HG03064 (cell line): ENCODE results near the gene ZMAT5.

Experiments
- ATAC-seq: cut with Tn5 transposase; IDR thresholded peaks from one replicate; pipeline ENCODE4 v1.9.1; 2021; ENCODE audit warnings: low read depth; ENCODE audit not compliant: unreplicated experiment

Gene ZMAT5

DNA sequence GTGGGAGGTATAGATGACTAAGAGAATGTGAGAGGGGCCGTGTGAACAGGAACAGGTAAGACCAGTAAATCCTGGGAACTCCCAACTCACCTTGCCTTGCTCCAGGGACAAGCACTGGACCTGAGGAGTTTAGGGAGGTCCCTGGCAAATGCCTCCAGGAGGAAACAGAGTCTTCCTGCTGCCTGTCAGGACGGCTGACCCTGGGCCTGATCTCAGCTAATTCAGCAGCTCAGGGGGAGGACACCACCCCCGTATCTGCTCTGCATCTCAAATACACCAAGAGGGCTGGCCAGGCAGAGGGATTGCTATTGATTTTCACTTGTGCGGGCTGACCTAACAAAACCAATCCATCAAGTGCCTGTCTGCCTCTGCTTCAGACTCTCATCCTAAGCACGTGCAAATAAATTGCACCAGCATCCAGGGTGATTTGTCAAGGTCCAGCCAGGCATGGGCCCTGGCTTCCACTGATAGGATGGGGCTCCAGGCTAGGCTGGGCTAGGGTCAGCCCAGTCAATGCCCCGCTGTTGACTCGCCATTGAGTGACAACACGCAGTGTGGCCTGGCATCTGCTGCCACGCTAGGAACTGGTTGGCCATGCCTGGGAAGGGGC, 20.7 kb upstream of the ZMAT5 start:
- no peak for ATAC-seq

DNA sequence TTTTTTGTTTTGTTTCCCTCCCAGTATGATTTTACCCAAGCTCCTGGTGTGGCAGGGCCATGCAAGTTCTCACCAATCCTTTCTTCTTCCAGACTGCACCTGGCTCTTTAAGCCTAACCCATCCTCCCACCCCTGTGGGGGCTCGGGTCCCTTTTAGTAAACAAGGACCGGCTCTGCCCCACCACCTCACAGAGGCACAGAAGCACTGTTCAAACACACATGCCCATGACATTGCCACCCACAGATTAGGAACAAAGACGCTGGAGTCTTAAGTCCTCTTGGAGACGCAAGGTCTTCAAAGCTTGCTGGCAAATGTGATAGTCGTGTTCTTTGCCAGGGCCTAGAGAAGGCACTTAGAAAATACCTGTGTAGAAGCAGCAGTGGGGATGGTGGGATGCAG, 19.2 kb upstream of the ZMAT5 start:
- no peak for ATAC-seq

DNA sequence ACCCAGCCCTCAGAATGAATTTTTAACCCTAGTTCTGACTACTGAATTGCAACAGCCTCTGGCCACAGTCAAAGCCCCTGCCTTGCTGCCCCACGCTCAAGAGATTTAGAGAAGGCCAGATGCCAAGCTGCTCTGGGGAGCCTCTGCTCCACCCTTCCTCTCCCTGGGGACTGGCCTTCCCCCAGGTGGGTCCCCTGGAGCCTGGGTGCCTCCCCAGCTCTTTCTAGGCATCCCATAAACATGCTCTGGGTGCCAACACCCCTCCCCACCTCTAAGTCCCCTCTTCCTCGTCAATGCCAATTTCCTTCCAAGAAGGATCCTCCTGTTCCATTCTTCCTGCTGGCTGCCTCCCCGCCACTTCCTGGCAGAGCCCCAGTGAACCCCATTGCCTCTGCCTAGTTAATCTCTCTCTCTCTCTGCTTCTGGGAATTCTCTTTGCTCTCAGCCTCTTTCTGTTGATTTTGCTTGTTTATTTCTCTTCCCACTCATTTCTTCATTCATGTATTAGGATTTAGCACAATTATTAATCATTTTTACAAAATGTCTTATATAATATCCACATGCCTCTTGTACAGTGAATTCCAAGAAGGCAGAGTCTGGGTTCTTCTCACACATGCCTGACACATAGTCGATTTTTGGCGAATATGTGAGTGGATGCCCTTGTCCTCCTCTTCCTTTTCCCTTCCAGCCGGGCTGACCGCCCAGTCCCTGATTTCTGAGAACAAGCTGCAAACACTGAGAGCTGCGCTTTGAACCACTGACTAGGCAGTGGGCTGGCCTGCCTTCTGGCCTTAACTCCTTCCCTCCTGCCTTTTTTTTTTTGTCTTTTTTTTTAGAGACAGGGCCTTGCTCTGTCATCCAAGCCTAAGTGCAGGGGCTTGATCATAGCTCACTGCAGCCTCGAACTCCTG, 17.9 kb upstream of the ZMAT5 start:
- no peak for ATAC-seq

DNA sequence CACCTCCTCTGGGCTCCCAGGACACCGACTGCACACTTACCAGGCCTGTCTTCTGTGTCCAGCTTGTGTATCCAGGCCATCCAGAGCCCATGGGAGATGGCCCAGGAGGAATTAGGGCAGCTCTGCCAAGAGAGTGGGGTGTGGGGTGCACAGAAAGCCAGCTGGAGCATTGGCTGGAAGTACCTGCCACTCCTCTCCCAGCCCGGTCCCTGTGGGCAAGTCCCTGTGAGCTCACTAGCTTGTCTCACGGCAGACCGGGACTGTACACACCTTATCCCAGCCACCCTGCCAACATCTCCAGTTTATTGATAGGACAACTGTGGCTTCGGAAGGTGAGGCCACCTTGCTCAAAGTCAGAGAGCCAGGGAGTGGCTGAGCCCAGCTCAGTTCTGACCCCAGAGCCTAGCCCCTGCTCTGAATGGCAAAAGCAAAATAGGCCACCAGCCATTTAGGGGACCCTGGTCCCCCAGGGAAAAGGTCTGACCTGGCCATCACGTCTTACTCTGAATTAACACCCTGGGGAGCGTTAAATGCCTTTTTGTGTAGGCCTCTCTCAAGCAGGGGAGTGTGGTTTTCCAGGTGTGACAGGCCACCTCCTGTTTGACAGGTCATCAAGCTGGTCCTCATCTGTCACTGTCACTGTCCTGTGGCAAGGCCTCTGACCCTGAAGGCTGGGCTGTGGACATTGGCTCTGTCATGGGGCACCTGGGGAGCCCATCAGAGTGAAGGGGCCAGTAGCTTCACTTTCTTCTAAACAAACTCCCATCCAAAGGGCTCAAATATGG, 15.4 kb upstream of the ZMAT5 start:
- no peak for ATAC-seq

DNA sequence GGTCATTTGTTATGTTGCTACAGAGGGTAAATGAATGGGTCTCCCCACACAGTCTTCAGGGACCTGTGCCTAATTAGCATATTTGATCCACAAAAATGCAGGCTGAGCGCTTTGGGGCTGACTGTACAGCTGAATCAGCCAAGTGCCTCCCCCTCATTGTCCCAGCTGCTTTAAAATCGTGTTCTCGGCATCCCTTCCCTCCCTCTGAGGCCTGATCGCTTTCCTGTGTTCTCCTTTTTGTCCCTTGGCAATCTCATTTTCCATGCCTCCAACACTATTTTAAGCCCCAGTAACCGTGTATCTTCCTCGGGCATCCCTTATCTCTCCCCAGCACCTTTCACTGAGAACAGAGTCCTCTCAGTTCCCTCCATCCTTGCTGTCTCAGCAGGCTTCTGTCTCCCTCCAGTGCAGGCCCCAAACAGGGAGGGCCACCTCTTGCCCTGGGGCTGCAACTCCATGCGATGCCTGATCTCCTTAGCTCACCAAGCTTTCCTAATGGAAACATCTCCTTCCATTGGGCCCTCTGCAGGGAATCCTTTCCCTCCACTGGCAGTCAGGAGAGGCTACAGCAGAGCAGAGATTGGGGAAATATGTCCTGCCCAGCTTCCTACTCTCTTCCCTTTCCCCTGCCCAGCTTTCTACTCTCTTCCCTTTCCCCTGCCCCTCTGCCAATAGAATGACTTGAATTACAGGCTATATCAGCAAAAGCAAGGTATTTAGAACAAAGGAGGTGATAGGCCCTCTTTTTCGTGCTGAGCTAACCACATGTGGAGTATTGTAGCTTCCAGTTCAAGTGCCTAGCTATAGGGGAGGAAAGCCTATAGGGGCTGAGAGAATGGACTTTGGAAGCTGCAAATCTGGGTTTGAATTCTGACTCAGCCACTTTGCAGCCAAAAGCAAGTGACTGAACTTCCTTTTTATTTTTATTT, 14.2 kb upstream of the ZMAT5 start:
- no peak for ATAC-seq

DNA sequence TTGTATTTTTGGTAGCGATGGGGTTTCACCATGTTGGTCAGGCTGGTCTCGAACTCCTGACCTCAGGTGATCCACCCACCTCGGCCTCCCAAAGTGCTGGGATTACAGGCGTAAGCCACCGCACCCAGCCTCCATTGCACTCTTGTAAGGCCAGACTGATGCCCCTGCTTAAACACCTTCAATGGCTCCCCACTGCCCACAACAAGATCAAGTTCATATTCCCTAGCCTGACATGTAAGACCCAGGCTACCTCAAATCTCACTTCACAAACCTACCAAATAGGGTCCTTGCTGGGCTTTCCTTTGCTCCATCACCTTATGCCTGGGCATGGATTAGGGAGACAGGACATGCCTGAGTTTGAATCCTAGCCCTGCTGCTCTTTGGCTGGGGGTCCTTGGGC, 13.4 kb upstream of the ZMAT5 start:
- no peak for ATAC-seq

DNA sequence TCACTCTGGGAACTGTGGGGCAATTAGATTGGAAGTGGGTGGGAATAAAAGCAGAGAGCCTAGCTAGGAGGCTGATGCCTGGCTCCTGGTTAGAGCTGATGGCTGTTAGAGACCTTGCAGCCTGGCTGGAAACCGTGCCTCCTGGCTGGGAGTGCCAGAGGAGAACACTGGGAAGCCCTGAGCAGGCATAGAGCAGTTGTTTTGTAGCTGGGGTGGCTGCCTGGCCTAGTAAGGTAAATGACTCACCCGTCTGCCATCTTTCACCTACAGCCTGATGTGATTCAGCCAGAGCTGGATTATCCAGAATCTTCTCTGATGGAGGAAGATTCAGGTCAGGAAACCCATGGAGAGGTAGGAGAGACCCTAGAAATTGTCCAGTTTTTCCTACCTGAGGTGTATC, 6.4 kb upstream of the ZMAT5 start:
- no peak for ATAC-seq

DNA sequence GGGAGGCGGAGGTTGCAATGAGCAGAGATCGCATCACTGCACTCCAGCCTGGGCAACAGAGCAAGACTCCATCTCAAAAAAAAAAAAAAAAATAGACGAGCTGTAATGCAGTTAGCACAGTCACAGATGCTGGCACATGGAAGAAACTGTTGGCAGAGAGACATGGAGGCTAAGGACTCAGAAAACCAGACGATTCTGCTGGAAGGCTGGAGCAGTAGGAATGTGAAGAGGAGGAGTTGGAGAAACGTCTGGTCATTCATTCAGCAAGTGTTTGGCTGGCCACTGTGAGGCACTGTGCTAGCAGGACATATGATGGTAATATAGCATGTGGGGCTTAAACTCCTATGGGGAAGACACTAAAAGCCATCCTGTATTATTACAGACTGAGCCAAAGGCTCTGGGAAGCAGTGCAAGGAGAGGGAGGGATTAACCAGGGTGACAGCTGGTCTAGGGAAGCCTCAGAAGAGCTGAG, 5.4 kb upstream of the ZMAT5 start:
- no peak for ATAC-seq

DNA sequence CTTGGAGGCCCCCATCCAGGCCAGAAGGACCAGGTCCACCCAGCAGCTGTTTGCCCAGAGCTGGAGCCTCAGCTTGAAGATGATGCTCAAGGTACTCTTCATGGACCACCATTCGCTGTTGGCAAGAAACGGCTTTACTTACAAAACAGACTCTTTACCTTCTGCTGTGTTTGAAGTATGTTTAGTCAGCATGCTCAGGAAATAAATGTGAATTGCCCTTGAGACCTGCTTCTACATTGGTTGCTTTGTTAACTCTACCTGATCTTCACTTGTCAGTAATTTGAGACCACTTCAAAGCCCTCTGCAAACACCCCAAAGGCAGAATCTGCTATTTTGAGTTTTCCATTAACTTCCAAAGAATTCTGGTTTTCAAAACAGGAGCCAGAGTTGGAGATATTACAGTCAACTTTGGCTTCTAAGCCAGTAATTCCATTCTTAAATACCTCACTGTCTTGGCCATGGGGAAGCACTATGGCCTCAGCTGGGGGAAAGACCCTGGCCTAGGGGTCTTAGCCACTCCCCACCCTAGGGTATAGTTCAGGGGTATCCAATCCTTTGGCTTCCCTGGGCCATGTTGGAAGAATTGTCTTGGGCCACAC, 3.0 kb upstream of the ZMAT5 start:
- ATAC-seq, result no peak

DNA sequence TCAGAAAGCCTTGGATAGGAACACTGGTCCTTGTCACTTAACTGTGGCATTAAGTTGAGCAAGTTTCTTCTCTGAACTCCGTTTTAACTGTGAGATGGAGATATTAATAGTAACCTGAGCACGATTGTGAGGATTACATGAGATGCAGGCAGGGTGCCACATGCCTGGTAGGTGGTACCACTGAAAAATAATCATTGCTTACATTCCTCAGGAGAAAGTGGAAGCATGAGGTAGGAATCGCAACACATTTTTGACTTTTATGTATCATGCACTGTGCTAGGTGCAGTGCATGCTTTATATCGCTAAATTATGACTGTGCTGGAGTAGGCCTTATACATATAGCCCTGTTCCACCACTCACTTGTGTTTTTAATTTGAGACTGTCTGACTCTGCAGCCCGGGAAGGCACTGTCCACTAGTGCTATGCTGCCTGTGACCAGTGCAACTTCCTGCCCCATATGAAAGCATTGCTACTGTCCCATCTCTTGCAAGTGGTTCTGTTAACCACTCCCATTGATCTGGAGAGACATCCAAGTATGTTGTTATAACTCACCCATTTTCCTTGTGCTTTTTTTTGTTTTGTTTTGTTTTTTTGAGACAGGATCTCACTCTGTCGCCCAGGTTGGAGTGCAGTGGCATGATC, 1.4 kb upstream of the ZMAT5 start:
- no peak for ATAC-seq

DNA sequence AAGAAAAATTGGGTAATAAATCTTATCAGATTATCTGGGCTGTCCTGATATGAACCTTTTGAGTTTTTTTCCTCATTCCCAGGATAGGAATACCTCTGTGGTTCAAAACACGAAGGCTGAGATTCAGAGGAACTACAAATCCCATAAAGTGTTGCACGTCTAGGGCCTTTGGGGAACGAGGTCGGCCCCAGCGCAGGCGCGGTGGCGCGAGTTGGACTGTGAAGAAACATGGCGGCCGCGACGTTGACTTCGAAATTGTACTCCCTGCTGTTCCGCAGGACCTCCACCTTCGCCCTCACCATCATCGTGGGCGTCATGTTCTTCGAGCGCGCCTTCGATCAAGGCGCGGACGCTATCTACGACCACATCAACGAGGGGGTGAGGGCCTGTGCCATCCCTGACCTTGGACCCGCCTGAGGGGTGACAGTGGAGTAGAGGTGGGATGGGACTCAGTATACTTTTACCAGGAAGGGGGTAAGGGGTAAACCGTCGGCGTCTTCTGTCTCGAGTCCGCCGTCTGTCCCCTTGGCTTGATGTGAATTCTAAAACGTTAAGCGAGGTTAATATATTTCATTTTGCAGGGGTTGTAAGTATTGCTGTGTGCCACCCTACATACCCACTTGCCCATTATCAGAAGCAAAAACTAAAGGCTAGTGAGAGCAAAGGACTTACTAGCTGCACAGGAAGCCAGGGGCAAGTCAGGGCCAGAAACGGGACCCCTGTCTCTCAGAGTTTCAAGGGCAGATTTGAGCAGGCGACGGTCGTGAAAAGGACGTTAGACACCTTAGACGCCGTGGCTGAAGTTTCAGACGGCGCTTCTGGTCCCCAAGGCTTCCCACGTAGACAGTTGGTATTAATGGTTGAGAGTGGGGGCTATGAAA, 604 bp upstream of the ZMAT5 start, which contains the start of gene UQCR10:
Gene UQCR10, plus strand, starts transcription at position 199 of the 881 bp plus-strand sequence. Its CDS starts 30 bp downstream, at position 229.
- peak; percentile 51 for ATAC-seq

DNA sequence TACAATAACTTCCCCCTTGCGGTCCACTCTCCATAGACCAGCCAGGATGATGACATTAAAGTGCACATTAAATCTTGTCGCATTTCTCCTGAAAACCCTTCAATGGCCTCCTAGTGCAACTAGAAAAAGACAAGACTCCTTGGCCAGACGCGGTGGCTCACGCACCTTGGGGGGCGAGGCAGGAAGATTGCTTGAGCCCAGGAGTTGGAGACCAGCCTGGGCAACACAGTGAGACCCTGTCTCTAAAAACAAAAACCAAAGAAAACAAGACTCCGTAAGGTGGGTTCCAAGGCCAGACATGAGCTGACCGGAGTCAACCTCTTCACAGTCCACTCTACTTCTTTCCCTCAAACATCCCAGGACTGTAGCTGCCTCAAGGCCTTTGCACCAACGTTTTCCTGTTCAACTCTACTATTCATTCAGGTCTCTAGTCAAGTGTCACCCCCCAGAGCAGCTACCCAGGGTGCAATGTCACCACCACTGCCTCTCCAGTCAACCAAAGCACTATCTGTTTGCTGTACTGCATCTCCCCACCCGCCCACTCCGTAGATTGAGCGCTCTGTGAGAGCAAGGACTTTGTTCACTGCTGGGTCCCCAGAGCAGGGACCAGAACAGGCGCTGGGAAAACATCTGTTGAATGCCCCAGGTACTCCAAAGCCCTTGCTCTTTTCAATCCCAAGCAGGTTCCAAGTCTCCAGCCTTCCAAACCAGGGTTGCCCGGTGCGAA, 739 bp downstream of the ZMAT5 start:
- peak; percentile 17 for ATAC-seq

DNA sequence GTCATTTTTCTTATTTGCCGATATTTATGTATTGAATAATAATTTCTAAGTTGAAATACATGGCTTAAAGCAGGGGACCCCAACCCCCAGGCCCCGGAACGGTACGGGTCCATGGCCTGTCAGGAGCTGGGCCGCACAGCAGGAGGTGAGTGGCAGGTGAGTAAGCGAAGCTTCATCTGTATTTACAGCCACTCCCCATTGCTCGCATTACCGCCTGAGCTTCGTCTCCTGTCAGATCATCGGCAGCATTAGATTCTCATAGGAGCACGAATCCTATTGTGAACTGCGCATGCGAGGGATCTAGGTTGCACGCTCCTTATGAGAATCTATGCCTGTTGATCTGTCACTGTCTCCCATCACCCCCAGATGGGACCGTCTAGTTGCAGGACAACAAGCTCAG, 4.5 kb downstream of the ZMAT5 start:
- ATAC-seq, result no peak

DNA sequence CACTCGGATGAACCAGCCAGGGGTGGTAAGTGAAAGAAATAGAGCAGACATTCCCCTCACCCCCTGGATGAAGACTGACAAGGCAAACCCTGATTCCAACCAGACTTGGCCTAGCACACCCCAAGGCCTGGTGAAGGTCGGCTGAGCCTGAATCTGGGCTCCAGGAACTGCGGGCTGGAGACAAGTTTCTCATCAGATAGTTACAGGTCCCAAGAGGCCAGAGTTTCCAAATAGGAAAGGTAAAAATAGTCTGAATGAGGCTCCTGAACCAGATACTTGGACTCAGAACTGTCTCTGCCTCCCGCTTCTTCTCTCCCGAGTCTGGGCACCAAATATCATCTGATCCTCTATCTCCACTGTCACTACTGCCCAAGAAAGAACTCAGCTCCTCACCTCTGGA, 7.8 kb downstream of the ZMAT5 start:
- ATAC-seq, result no peak

DNA sequence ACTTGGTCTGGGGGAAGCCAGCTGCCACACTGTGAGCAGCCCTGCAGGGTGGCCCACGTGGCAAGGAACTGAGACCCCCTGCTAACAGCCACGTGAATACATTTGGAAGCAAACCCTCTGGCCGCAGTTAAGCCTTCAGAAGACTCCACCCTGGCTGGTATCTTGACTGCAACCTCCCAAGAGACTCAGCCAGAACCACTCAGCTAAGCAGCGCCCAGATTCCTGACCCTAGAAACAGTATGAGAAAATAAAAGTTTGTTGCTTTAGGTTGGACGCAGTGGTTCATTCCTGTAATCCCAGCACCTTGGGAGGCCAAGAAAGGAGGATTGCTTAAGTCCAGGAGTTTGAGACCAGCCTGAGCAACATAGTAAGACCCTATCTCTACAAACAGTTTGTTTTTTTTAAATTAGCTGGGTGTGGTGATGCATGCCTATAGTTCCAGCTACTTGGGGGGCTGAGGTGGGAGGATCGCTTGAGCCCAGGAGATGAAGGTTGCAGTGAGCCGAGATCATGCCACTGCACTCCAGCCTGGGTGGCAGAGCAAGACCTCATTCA, 8.7 kb downstream of the ZMAT5 start:
- ATAC-seq, result no peak

DNA sequence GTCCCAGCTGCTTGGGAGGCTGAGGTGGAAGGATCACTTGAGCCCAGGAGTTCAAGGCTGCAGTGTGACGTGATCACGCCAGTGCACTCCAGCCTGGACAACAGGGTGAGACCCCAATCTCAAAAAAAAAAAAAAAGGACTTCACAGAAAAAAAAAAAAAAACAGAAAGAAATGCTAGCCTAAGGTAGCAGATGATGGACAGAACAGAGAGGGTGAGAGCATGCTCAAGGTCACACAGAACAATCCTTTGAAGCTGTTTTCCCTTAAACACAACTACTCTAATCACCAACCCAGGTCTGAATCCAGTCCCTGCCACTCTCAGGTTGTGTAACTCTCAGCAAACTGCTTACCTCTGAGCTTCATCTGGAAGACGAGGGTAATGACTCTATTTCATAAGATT, 9.7 kb downstream of the ZMAT5 start:
- no peak for ATAC-seq

DNA sequence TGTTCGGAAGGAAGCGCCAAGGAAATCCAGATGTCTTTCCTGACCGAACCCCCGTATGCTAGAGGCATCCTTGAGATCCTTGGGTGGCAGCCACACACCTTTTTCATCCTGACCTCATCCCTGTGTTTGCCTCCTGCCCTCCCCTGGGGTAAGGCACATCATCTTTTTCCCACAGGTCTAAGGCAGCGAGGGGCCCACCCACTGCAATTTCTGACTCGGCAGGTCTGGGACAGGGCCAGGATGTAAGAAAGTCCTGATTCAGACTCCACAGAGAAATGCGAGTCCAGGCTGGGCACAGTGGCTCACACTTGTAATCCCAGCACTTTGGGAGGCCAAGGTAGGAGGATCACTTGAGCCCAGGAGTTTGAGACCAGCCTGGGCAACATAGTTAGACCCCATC, 10.5 kb downstream of the ZMAT5 start:
- no peak for ATAC-seq
